Natural killer cell (primary cell): Measurements from ENCODE around the gene ZNF324B. TPM values are rescaled to one million over a fixed set of nuclear protein-coding genes. Genes with fewer than 3 reads are reported as not detected.

Experiments
- ATAC-seq, 3 donors: fragments of 150-1000 bp in 2 of 3; fragments of 200-7000 bp in 1 of 3; cut with Tn5 transposase; 1 replicate in 1 of 3; 2 replicates in 2 of 3; pipeline ENCODE4 v1.10.0; 2021; ENCODE audit warnings: mild to moderate bottlenecking in 2 of 3, moderate library complexity in 2 of 3
- DNase-seq, 2 donors: peaks; one replicate each; pipeline versions ENCODE4 v3.0.0 to v3.0.0-alpha.2; 2013 to 2021; ENCODE audit warnings: mixed read lengths in 1 of 2
- H3K27ac ChIP-seq: one replicate; pipeline ENCODE4 v1.5.1; 2013; ENCODE audit warnings: mild to moderate bottlenecking, low read length
- H3K27me3 ChIP-seq: one replicate; pipeline ENCODE4 v1.6.1; 2013; ENCODE audit warnings: low read length; ENCODE audit not compliant: control insufficient read depth, insufficient read depth
- H3K36me3 ChIP-seq: one replicate; pipeline ENCODE4 v1.6.1; 2013; ENCODE audit warnings: low read length; ENCODE audit not compliant: control insufficient read depth, insufficient read depth
- H3K4me1 ChIP-seq: one replicate; pipeline ENCODE4 v1.6.1; 2013; ENCODE audit warnings: low read length; ENCODE audit not compliant: control insufficient read depth, insufficient read depth
- H3K4me3 ChIP-seq: one replicate; pipeline ENCODE4 v1.5.1; 2013; ENCODE audit warnings: low read length
- H3K9me3 ChIP-seq: one replicate; pipeline ENCODE4 v1.6.1; 2013; ENCODE audit warnings: low read length; ENCODE audit not compliant: control insufficient read depth, insufficient read depth
- H3K27ac Mint-ChIP-seq, 2 donors: one replicate each; pipeline ENCODE4 v1.8.0; 2022; ENCODE audit warnings: mild to moderate bottlenecking in 2 of 2, mixed read lengths in 2 of 2, moderate library complexity in 1 of 2
- H3K27me3 Mint-ChIP-seq, 2 donors: one replicate each; pipeline ENCODE4 v1.8.0; 2022; ENCODE audit warnings: low read depth in 2 of 2, mixed read lengths in 2 of 2
- H3K36me3 Mint-ChIP-seq: one replicate; pipeline ENCODE4 v1.8.0; 2022; ENCODE audit warnings: mixed read lengths
- H3K4me1 Mint-ChIP-seq, 2 donors: one replicate each; pipeline ENCODE4 v1.8.0; 2022; ENCODE audit warnings: mixed read lengths in 2 of 2
- H3K4me3 Mint-ChIP-seq: one replicate; pipeline ENCODE4 v1.8.0; 2022; ENCODE audit warnings: mild to moderate bottlenecking, moderate library complexity, mixed read lengths
- H3K9me3 Mint-ChIP-seq, 2 donors: one replicate each; pipeline ENCODE4 v1.8.0; 2022; ENCODE audit warnings: mixed read lengths in 2 of 2
- WGBS: methylation state at CpG from one replicate; pipeline ENCODE4 v1.1.7; 2013; ENCODE audit warnings: missing lambda C conversion rate; ENCODE audit not compliant: insufficient coverage; 5-methylcytosine and 5-hydroxymethylcytosine counted together
- intact Hi-C: fragments of 100-400 bp; cut with micrococcal nuclease; formaldehyde crosslinking; loops from one replicate; pipeline ENCODE4 v1.14.2; 2022
- total RNA-seq, 4 donors: library from RNA; stranded (reverse); fragments of 120-200 nt in 1 of 4; gene quantifications; one replicate each; pipeline versions ENCODE4 v1.2.3 to v1.2.4, GENCODE V29; 2013 to 2022
- TF ChIP-seq, protein P1 (sequence below): fragments of 200-600 bp; IDR thresholded peaks from one replicate; pipeline ENCODE4 v1.8.0; 2022; ENCODE audit warnings: antibody characterized with exemption

Gene ZNF324B
- total RNA-seq, 3 donors from 2014 or later (not counting 1 experiment from before 2014, with no cell fraction given) = 10.4 to 11.4 (median 11.4) TPM

DNA sequence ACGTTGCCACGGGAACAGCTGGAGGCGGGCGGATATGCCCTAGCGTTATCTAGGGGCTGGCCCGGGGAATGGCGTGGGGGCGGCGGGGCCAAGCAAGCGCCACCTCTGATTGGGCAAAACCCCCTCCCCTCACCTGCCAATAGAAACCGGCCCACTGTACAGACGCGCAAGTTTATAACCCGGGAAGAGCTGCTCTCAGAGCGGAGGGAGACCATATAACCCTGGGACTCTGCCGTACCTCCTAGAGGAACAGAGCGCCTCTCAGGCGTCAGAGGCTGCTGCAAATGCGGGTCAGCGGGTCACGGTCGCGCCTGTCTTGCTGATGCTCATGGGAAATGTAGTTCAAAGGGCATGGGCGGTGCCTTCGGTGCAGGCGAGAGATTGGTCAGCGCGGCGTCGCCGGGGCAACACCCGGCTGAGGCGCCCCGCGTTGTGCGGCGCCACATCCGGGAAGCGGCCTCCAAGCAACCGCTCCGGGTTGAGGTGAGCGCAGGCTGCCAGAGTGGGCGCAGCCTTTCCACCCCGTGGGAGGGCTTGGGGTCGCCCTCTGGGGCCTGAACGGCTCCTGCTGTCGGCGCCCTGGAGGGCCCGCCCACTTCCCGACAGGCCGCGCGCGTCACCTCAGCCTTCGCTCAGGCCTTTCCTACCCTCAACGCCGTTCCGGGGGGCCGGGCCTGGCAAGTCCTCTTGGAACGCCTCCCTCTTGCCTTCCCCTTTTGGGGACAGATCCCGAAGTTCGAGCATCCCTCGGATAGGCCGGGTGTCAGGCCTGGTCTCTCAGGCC is 24.5 kb downstream of the ZNF324B start, which contains the start of gene ZNF446:
ZNF446 (plus strand) TSS at position 639 of the 784 bp plus-strand sequence. CDS start 867 bp downstream, outside the sequence.
- H3K36me3 ChIP-seq = peaks cover 17% of the 10 kb centered on the region
- Mint-ChIP-seq H3K27ac (peak within 1 kb of the TSS; percentile 94 to 99), H3K27me3 (no peaks in the 10 kb centered on the region), H3K4me3 (peak within 1 kb of the TSS; percentile 93), H3K9me3 (no peaks in the 10 kb centered on the region), H3K36me3 (no peaks in the 10 kb centered on the region), H3K4me1 (peaks cover 8 to 18% of the 10 kb centered on the region in 2 donors)
- TF ChIP-seq, protein P1, sequence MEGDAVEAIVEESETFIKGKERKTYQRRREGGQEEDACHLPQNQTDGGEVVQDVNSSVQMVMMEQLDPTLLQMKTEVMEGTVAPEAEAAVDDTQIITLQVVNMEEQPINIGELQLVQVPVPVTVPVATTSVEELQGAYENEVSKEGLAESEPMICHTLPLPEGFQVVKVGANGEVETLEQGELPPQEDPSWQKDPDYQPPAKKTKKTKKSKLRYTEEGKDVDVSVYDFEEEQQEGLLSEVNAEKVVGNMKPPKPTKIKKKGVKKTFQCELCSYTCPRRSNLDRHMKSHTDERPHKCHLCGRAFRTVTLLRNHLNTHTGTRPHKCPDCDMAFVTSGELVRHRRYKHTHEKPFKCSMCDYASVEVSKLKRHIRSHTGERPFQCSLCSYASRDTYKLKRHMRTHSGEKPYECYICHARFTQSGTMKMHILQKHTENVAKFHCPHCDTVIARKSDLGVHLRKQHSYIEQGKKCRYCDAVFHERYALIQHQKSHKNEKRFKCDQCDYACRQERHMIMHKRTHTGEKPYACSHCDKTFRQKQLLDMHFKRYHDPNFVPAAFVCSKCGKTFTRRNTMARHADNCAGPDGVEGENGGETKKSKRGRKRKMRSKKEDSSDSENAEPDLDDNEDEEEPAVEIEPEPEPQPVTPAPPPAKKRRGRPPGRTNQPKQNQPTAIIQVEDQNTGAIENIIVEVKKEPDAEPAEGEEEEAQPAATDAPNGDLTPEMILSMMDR = no peak
- no peaks in the 10 kb centered on the region for H3K9me3 ChIP-seq
- under 1% methylated on average over 64 of the region's 64 CpGs for WGBS
- peak; percentile 84 to 93 (median 88) for ATAC-seq
- H3K27ac ChIP-seq = peak within 1 kb of the TSS; percentile 90
- H3K4me3 ChIP-seq = peak within 1 kb of the TSS; percentile 59
- peak; percentile 93 to 99 for DNase-seq
- intact Hi-C loops = loop anchor here (1.0 to 2.0 kb wide), 5 partner anchors 9 to 97 kb away; partner anchors contain the start of genes MZF1, ZNF132 and ZNF324
- no peaks in the 10 kb centered on the region for H3K27me3 ChIP-seq
- H3K4me1 ChIP-seq = peaks cover 21% of the 10 kb centered on the region

- no peak for ATAC-seq
- 5% methylated on average over 27 of the region's 27 CpGs for WGBS
Observed at GRCh38 chr19:58476498-58477015, 25.1 kb downstream of the ZNF324B start.

DNA sequence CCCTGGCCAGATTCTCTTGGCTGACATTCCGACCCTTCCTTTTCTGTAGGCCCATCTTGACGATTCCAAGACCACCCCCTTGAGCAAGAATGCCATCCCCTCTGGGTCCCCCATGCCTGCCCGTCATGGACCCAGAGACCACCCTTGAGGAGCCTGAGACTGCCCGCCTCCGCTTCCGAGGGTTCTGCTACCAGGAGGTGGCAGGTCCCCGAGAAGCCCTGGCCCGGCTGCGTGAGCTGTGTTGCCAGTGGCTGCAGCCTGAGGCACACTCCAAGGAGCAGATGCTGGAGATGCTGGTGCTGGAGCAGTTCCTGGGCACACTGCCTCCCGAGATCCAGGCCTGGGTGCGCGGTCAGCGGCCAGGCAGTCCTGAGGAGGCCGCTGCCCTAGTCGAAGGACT is 25.7 kb downstream of the ZNF324B start:
- intact Hi-C loops = no loop called here
- no peaks in the 10 kb centered on the region for H3K27me3 ChIP-seq
- no peak for DNase-seq
- WGBS = 95% methylated on average over 14 of the region's 15 CpGs
- no peaks in the 10 kb centered on the region for H3K9me3 ChIP-seq
- TF ChIP-seq, protein P1 = no peak
- peaks cover 12% of the 10 kb centered on the region for H3K36me3 ChIP-seq
- no peaks in the 10 kb centered on the region for H3K9me3 Mint-ChIP-seq
- no peak for ATAC-seq
- peak overlapping the region; percentile 90 for H3K27ac ChIP-seq
- H3K4me3 ChIP-seq = no peak overlapping the region
- no peaks in the 10 kb centered on the region for H3K36me3 Mint-ChIP-seq
- peaks cover 8 to 18% of the 10 kb centered on the region in 2 donors for H3K4me1 Mint-ChIP-seq
- peak overlapping the region; percentile 93 for H3K4me3 Mint-ChIP-seq
- H3K4me1 ChIP-seq = peaks cover 21% of the 10 kb centered on the region
- no peaks in the 10 kb centered on the region for H3K27me3 Mint-ChIP-seq
- H3K27ac Mint-ChIP-seq = peak overlapping the region; percentile 94 to 99

More at GRCh38 chr19:58476498-58477015, 25.1 kb downstream of the ZNF324B start:
- DNase-seq = no peak
- peaks cover 8 to 18% of the 10 kb centered on the region in 2 donors for H3K4me1 Mint-ChIP-seq
- intact Hi-C loops = loop anchor here (1.0 kb wide), 3 partner anchors 9 to 44 kb away; partner anchors contain the start of gene ZNF324
- peak overlapping the region; percentile 93 for H3K4me3 Mint-ChIP-seq
- H3K9me3 ChIP-seq = no peaks in the 10 kb centered on the region
- no peaks in the 10 kb centered on the region for H3K9me3 Mint-ChIP-seq
- peaks cover 21% of the 10 kb centered on the region for H3K4me1 ChIP-seq
- no peaks in the 10 kb centered on the region for H3K27me3 Mint-ChIP-seq
- peak overlapping the region; percentile 59 for H3K4me3 ChIP-seq
- TF ChIP-seq, protein P1 = no peak
- H3K27ac ChIP-seq = peak overlapping the region; percentile 90
- no peaks in the 10 kb centered on the region for H3K27me3 ChIP-seq
- no peaks in the 10 kb centered on the region for H3K36me3 Mint-ChIP-seq
- peak overlapping the region; percentile 94 to 99 for H3K27ac Mint-ChIP-seq
- peaks cover 17% of the 10 kb centered on the region for H3K36me3 ChIP-seq
